ENCODE results near the gene ECE1. TPM values are rescaled to one million over a fixed set of nuclear protein-coding genes. Genes with fewer than 3 reads are reported as not detected.
A peak's percentile ranks its signal among the peaks of the same experiment; 100 is the strongest.

ECE1 gene
- total and polyA plus RNA-seq, 2 donors (not counting 3 experiments of a cell fraction or from before 2014, with no cell fraction given) = 437 to 562 TPM

DNA sequence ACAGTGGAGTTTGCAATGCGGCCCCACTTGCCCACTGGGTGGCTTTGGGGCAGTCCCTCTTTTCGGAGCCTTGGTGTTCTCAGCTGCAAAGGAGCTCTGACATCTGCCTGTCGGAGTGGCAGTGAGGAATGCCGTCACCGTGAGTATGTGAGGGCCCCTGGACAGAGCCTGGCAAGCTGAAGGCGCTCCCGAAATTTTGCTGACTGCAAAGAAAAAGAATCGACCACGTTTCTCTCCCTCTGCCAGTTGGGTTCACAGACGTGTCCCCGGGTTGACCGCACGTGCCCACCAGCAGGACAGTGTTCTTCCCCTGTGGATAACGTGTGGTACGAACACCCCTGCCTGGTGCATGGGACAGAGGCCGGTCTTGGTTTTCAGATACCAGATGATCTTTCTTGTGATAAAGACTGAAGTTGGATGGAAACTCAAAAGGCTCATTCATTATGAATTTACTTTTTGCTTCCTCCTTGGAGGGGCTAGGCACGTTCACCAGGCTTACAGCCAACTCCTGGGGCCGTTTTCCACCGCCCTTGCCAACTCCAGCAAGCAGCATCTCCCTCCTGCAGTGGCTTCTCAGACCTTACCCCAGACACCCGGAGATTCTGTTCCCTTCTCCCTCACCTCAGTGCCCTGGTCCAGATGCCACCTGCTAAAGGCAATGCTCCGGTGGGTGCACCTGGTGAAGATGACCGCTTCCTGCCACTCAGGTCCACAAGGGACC is 29.7 kb downstream of the ECE1 start:
- Histone ChIP-seq H3K4me3 (replicated peaks in 1 of 3; ENCODE audit: insufficient read depth in 1 of 3, low read depth in 1 of 3, low read length in 3 of 3) (no peak overlapping the region), H3K27me3 (ENCODE audit: control insufficient read depth in 2 of 2, insufficient read depth in 2 of 2, low read length in 2 of 2) (no peaks in the 10 kb centered on the region), H3K9me1 (replicated peaks; ENCODE audit: control insufficient read depth, extremely low read depth, insufficient read depth, low read length) (no peaks in the 10 kb centered on the region), H3K4me1 (ENCODE audit: control insufficient read depth, extremely low read depth, insufficient read depth, low read length) (peaks cover 42% of the 10 kb centered on the region), H2AFZ (ENCODE audit: low read depth, low read length) (no peak overlapping the region), H4K20me1 (replicated peaks; ENCODE audit: control insufficient read depth, extremely low read depth, insufficient read depth, low read length) (no peaks in the 10 kb centered on the region), H3K4me2 (ENCODE audit: insufficient read depth, low read length) (no peak overlapping the region), H3K9ac (replicated peaks; ENCODE audit: extremely low read depth, insufficient read depth, low read length) (peak overlapping the region; percentile 75), H3K9me3 (replicated peaks; ENCODE audit: control insufficient read depth, insufficient read depth, low read length) (no peaks in the 10 kb centered on the region), H3K79me2 (ENCODE audit: control insufficient read depth, insufficient read depth, low read length) (peaks cover 44% of the 10 kb centered on the region), H3K27ac (ENCODE audit: insufficient read depth, low read depth, low read length) (peak overlapping the region; percentile 92), H3K36me3 (ENCODE audit: control insufficient read depth in 2 of 2, extremely low read depth in 1 of 2, insufficient read depth in 2 of 2, low read length in 2 of 2) (peaks cover 15 to 51% of the 10 kb centered on the region in 2 experiments)
- POLR2A ChIA-PET = no interaction called here
- DNase-seq (ENCODE audit: low read depth, low spot score) = peak; percentile 78
- CTCF ChIA-PET = interaction anchor here (1.5 to 9.7 kb wide), 7 partner anchors 10 to 110 kb away, joined by 4 to 298 read pairs (median 14); no protein-coding TSS in a partner anchor
- TF ChIP-seq POLR2AphosphoS5 (IDR thresholded peaks at IDR 0.05; ENCODE audit: insufficient read depth, low read depth, low read length) (peak; percentile 18), JUN (IDR thresholded peaks at IDR 0.05; ENCODE audit: borderline replicate concordance, insufficient read depth, insufficient read length, low read depth) (no peak)
- no TSS peak for BruUV-seq (replicated peaks)
- FAIRE-seq = peak; percentile 63
- intact Hi-C loops (cut with micrococcal nuclease) (loop anchor here (1.0 kb wide), 1 partner anchor 74 kb away; no protein-coding TSS in a partner anchor), dilution Hi-C loops (cut with MboI; ENCODE audit: extremely low pct_ligation_motif_present, low sequenced_read_pairs) (no loop called here)

DNA sequence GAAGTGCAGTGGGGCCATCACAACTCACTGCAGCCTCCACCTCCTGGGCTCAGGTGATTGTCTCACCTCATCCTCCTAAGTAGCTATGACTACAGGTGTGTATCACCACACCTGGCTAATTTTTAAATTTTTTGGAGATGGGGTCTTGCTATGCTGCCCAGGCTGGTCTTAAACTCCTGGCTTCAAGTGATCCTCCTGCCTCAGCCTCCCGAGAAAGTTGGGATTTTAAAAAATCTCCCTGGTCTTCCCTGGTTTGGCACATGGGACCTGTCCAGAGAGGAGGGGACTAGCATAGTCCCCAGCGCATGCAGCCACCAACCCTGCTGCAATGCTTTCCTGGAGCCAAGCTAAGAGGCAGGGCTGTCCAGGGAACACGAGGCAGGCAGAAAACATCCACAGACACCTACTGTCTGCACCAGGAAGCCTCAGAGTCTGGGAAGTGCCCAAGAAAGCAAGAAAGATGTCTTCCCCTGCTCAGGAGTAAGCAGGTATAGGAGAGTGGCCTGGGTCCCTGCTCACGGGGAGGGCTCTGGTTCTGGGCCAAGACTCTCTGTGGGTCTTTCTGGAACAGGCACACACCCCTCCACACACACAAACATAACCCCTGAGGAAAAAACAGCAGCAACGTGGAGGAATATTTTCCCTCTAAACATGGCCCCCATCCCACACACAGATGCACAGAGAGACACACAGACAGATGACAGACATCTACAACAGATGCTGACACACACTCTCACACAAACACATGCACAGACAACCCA is 30.8 kb downstream of the ECE1 start:
- no peaks in the 10 kb centered on the region for H3K9me1 ChIP-seq (replicated peaks; ENCODE audit: control insufficient read depth, extremely low read depth, insufficient read depth, low read length)
- H3K9me3 ChIP-seq (replicated peaks; ENCODE audit: control insufficient read depth, insufficient read depth, low read length) = no peaks in the 10 kb centered on the region
- H3K36me3 ChIP-seq (ENCODE audit: control insufficient read depth in 2 of 2, extremely low read depth in 1 of 2, insufficient read depth in 2 of 2, low read length in 2 of 2) = peaks cover 20 to 53% of the 10 kb centered on the region in 2 experiments
- H3K4me1 ChIP-seq (ENCODE audit: control insufficient read depth, extremely low read depth, insufficient read depth, low read length) = peaks cover 42% of the 10 kb centered on the region
- H4K20me1 ChIP-seq (replicated peaks; ENCODE audit: control insufficient read depth, extremely low read depth, insufficient read depth, low read length) = no peaks in the 10 kb centered on the region
- H3K79me2 ChIP-seq (ENCODE audit: control insufficient read depth, insufficient read depth, low read length) = peaks cover 39% of the 10 kb centered on the region
- FAIRE-seq (no peak), DNase-seq (ENCODE audit: low read depth, low spot score) (no peak)
- dilution Hi-C loops (cut with MboI; ENCODE audit: extremely low pct_ligation_motif_present, low sequenced_read_pairs) (no loop called here), intact Hi-C loops (cut with micrococcal nuclease) (loop anchor here (10.0 kb wide), 1 partner anchor 315 kb away; no protein-coding TSS in a partner anchor)
- CTCF ChIA-PET = interaction anchor here (1.0 to 9.7 kb wide), 3 partner anchors 11 to 111 kb away, joined by 3 to 298 read pairs (median 3); no protein-coding TSS in a partner anchor
- H3K4me3 ChIP-seq (replicated peaks in 1 of 3; ENCODE audit: insufficient read depth in 1 of 3, low read depth in 1 of 3, low read length in 3 of 3) = no peak overlapping the region
- H3K9ac ChIP-seq (replicated peaks; ENCODE audit: extremely low read depth, insufficient read depth, low read length) = no peak overlapping the region
- POLR2A ChIA-PET = no interaction called here
- no peaks in the 10 kb centered on the region for H3K27me3 ChIP-seq (ENCODE audit: control insufficient read depth in 2 of 2, insufficient read depth in 2 of 2, low read length in 2 of 2)
- TF ChIP-seq, protein P1, sequence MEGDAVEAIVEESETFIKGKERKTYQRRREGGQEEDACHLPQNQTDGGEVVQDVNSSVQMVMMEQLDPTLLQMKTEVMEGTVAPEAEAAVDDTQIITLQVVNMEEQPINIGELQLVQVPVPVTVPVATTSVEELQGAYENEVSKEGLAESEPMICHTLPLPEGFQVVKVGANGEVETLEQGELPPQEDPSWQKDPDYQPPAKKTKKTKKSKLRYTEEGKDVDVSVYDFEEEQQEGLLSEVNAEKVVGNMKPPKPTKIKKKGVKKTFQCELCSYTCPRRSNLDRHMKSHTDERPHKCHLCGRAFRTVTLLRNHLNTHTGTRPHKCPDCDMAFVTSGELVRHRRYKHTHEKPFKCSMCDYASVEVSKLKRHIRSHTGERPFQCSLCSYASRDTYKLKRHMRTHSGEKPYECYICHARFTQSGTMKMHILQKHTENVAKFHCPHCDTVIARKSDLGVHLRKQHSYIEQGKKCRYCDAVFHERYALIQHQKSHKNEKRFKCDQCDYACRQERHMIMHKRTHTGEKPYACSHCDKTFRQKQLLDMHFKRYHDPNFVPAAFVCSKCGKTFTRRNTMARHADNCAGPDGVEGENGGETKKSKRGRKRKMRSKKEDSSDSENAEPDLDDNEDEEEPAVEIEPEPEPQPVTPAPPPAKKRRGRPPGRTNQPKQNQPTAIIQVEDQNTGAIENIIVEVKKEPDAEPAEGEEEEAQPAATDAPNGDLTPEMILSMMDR (IDR thresholded peaks at IDR 0.05; ENCODE audit: extremely low read depth in 1 of 2, insufficient read depth in 1 of 2, low read depth in 1 of 2, low read length in 2 of 2) = no peak
- no peak for TF ChIP-seq JUN (IDR thresholded peaks at IDR 0.05; ENCODE audit: borderline replicate concordance, insufficient read depth, insufficient read length, low read depth)
- no peak for TF ChIP-seq FOS (IDR thresholded peaks at IDR 0.05; ENCODE audit: borderline replicate concordance, insufficient read depth, low read length)
- TF ChIP-seq POLR2AphosphoS5 (IDR thresholded peaks at IDR 0.05; ENCODE audit: insufficient read depth, low read depth, low read length) = no peak
- TF ChIP-seq EZH2 (IDR thresholded peaks at IDR 0.05; ENCODE audit: borderline replicate concordance, low read depth, low read length, severe bottlenecking) = no peak
- TF ChIP-seq, protein P2, sequence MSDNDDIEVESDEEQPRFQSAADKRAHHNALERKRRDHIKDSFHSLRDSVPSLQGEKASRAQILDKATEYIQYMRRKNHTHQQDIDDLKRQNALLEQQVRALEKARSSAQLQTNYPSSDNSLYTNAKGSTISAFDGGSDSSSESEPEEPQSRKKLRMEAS (IDR thresholded peaks at IDR 0.05; ENCODE audit: insufficient read depth, insufficient read length) = no peak
- no peak for TF ChIP-seq MYC (IDR thresholded peaks at IDR 0.05; ENCODE audit: low read depth, low read length)
- no peak for TF ChIP-seq GATA2 (IDR thresholded peaks at IDR 0.05; ENCODE audit: insufficient read depth, insufficient read length, low read depth, low read length)
- TF ChIP-seq POLR2A (IDR thresholded peaks at IDR 0.05; ENCODE audit: low read depth, low read length) = no peak
- no peak overlapping the region for H2AFZ ChIP-seq (ENCODE audit: low read depth, low read length)
- no peak overlapping the region for H3K4me2 ChIP-seq (ENCODE audit: insufficient read depth, low read length)
- BruUV-seq (replicated peaks) = no TSS peak
- H3K27ac ChIP-seq (ENCODE audit: insufficient read depth, low read depth, low read length) = no peak overlapping the region
